ENCODE data around the gene MOB2.

Gene MOB2

DNA sequence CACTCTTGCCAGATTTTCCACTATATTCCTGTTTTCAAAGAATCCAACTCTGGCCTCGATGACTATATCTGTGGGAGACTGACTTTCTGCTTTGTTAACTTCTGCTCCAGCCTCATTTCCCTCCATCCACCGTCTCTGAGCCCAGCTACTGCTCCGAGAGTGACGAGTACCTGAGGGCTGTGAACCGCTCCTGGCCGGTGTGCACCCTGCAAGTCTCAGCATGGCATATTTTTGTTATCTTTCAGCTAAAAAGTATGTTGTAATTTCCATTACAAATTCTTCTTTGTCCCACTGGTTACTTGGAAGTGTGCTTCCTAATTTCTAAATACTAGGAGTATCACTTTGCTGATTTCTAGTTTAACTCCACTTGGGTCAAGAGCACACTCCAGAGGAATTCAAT lies 36.5 kb upstream of the MOB2 start:
- DNase-seq (ENCODE audit: low read depth), result no peak
- TF ChIP-seq, protein P1, sequence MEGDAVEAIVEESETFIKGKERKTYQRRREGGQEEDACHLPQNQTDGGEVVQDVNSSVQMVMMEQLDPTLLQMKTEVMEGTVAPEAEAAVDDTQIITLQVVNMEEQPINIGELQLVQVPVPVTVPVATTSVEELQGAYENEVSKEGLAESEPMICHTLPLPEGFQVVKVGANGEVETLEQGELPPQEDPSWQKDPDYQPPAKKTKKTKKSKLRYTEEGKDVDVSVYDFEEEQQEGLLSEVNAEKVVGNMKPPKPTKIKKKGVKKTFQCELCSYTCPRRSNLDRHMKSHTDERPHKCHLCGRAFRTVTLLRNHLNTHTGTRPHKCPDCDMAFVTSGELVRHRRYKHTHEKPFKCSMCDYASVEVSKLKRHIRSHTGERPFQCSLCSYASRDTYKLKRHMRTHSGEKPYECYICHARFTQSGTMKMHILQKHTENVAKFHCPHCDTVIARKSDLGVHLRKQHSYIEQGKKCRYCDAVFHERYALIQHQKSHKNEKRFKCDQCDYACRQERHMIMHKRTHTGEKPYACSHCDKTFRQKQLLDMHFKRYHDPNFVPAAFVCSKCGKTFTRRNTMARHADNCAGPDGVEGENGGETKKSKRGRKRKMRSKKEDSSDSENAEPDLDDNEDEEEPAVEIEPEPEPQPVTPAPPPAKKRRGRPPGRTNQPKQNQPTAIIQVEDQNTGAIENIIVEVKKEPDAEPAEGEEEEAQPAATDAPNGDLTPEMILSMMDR (conservative IDR thresholded peaks at IDR 0.05; ENCODE audit: low read depth, low read length), result no peak
- H3K4me3 ChIP-seq (ENCODE audit: low read depth, low read length), result no peak overlapping the region

DNA sequence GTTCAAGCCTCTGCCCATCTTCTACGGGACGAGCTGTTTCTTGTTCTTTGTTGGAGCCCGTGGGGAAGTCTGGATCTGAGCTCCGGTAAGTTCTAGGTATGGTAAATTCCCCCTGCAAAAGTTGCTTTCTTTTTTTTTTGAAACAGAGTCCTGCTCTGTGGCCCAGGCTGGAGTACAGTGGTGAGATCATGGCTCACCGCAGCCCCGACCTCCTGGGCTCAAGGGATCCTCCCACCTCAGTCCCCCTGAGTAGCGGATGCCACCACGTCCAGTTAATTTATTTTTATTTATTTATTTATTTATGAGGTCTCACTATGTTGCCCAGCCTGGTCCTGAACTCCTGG lies 35.5 kb upstream of the MOB2 start:
- H3K4me3 ChIP-seq (ENCODE audit: low read depth, low read length), result no peak overlapping the region
- TF ChIP-seq, protein P1 (conservative IDR thresholded peaks at IDR 0.05; ENCODE audit: low read depth, low read length), result no peak
- no peak for DNase-seq (ENCODE audit: low read depth)

DNA sequence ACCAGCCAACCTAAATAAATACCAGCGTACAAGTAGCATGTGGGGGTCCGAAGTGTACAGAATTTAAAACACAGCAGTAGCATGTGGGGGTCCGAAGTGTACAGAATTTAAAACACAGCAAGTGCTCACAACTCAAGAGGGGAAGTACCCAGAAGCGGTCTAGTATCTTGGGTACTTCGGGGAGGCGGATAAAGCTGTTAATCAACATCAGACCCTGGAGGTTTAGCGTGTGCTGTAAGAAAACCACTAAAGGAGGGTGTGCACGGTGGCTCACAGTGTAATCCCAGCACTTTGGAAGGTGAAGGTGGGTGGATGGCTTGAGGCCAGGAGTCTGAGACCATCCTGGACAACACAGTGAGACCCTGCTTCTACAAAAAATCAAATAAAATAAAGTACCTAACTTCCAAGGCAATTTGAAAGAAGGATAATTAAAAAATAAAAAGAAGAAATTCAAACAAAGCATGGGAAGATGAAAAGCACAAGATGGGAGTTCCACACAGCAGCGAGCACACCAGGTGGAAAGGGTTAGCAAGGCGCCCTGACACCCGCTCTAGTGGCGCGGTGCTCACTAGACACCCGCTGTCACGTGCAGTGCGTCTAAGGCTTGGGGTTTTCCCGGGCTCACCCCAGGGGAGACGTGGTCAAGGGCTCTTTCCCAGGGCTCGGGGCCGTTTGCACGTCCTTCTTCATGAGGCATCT lies 35.0 kb upstream of the MOB2 start:
- no peak overlapping the region for H3K4me3 ChIP-seq (ENCODE audit: low read depth, low read length)
- DNase-seq (ENCODE audit: low read depth), result no peak
- TF ChIP-seq, protein P1 (conservative IDR thresholded peaks at IDR 0.05; ENCODE audit: low read depth, low read length), result no peak

DNA sequence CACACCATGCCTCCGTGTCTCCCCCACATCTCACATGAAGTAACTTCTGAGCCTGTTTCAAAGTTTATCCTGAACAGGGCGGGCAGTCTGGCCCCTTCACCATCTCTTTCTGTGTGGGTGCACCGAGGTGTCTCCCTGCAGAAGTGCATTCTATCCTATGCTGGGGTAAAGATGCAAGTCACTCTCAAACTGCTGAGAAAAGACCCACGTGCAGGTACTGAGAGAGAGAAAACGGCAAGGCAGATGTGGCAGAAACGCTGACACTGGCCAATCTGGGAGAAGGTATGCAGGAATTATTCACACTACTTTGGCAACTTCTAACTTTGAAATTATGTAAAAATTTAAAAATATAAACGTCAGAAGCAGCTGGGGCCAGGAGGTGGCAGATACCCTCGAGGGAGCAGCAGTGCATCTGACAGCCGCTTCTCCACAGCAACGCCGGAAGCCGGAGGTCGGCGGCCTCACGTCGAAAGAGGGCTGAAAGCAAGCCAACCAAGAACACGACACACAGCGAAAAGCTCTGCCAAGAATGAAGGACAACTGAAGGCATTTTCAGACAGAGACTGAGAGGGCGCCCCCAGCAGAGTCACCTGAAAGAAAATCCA lies 34.2 kb upstream of the MOB2 start:
- no peak overlapping the region for H3K4me3 ChIP-seq (ENCODE audit: low read depth, low read length)
- DNase-seq (ENCODE audit: low read depth), result peak; percentile 24
- TF ChIP-seq, protein P1 (conservative IDR thresholded peaks at IDR 0.05; ENCODE audit: low read depth, low read length), result peak; percentile 7

DNA sequence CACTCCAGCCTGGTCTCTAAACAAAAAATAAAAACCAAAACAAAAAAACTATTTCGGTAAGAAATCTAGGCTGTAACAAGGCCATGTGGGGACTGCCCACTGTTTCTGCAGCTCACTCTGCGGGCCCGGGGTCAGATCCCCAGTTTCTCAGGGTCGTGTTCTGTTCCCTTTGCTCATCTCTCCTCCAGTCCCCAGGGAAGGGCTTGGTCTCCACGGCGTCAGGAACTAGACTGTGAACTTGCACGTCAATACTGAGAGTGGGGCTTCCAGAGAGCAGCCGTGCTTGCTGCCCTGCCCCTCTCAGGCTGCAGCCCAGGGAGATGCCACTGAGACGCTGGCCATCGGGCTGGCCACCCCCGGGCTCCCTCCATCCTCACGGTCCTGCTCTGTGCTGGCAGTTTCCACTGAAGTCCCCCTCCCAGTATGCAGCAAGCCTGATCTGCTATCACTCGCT lies 33.7 kb upstream of the MOB2 start:
- no peak overlapping the region for H3K4me3 ChIP-seq (ENCODE audit: low read depth, low read length)
- TF ChIP-seq, protein P1 (conservative IDR thresholded peaks at IDR 0.05; ENCODE audit: low read depth, low read length), result no peak
- no peak for DNase-seq (ENCODE audit: low read depth)

DNA sequence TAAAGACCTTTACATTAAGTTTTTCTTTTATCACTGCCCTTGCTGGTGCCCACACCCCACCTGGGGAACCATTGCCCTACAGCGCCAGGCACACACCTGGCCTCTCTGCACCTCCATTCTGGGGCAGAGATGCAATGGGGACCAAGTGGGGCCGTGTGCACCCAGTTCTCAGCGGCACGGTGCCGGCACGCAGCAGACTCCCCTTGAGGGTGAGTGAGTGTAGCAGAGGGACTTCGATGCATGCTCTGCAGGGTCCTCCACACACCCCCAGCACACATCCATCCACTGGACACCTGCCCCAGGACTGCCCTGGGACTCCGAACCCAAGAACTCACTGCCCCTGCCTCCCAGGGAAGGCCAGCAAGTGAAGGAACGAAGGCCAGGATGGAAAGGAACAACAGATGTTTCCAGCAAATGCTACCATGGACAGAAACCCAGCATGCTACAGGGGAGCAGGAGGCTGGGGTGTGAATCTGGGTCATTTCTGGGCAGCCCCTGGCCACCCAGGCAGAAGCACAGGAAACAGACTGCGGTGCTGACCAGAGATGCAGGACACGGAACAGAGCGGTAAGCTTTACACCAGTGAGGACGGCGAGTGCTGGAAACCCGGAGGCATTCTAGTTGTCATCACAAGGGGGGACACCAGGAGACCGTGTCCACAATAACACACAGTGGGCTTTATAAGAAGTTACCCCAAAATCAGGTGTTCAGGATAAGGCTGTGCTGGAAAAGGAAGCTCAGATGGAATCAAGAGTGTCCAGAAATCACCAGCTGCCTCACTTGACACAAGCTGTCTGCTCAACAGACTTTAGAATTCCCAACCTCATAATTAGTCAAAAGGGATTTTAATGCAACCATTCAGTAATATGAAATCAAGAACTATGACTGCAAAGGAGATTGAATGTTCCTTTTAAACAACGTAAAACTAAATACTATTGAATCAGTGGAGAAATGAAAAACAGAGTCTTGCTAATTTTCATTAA lies 32.7 kb upstream of the MOB2 start:
- TF ChIP-seq, protein P1 (conservative IDR thresholded peaks at IDR 0.05; ENCODE audit: low read depth, low read length), result no peak
- no peak for DNase-seq (ENCODE audit: low read depth)
- H3K4me3 ChIP-seq (ENCODE audit: low read depth, low read length), result no peak overlapping the region
